ENCODE results near the gene HAND1.
"Not testable (repeated sequence)": the region's sequence is repeated elsewhere in the genome, so short reads cannot be mapped to it uniquely, and the experiment has no call there.

The HAND1 gene

DNA sequence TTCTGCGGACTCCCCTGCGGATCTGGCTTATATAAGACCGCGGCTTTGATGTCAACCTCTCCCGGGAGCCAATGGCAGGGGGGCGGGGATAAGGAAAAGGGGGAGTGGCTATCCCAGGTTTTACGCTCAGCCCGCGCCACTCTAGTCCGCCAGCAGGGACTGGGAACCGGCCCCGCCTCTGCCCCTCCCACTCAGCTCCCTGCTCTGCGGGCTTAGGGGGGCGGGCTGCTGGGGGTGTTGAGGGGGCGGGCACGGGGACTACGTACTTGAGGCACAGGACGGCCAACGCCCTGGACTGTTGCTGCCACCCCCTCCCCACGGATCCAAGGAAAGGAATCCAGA lies at the start of gene HAND1:
Gene HAND1, minus strand, starts transcription at position 4 of the 342 bp plus-strand sequence. CDS start 219 bp downstream, outside the sequence.
- DNase-seq (ENCODE audit: low spot score), result no peak

DNA sequence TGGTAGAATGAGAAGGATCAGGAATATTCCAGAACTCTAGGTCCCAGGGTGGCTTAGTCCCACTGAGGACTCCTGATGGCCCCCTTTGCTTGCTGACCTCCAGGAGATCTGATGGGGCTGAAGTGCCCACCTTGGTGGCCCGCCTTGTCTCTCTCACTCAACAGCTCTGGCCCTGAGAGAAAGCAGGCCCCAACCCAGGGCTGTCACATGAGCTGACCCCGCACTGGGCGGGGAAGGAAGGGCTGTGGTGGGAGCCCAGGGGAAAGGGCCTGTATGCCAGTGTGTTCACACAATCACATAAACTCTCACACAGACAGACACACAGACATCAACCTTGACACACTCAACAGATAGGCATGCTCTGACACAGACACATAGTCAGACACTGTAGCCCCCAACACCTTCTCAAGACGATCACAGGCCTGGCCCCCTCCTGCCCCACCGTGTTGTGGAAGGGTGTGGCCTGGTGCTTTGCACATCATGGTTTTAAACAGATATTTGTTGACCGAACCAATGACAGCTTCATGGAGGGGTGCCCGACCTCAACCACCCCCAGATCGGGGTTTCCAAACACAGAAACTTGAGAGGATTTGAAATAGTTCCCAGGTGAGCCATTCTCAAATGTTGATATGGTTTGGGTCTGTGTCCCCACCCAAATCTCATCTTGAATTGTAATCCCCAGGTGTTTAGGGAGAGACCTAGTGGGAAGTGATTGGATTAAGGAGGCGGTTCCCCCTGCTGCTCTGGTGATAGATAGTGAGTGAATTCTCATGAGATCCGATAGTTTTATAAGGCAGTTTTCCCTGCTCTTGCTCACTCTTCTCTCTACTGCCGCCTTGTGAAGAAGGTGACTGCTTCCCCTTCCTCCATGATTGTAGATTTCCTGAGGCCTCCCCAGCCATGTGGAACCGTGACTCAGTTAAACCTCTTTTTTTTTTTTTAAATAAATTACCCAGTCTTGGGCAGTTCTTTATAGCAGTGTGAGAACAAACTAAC lies 48.5 kb upstream of the HAND1 start:
- DNase-seq (ENCODE audit: low spot score), result no peak

DNA sequence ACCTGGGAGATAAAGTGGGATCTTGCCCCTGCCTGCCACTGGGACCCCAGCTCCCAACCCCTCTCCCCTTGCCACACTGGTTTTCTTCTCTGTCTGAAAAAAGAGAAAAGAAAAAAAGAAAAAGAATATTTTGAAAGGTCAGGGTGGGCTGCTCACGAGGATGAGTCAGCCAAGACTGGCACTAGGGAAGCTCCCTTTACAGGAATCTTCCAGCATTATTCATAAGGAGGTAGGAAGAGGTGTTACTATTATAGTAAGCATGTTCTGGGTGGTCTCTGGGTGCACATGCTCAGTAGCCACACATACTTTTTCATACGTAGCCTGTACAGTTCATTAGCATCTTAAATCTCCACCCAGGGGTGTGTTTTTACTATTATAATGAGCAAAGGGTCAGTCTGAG lies 46.8 kb upstream of the HAND1 start:
- no peak for DNase-seq (ENCODE audit: low spot score)

DNA sequence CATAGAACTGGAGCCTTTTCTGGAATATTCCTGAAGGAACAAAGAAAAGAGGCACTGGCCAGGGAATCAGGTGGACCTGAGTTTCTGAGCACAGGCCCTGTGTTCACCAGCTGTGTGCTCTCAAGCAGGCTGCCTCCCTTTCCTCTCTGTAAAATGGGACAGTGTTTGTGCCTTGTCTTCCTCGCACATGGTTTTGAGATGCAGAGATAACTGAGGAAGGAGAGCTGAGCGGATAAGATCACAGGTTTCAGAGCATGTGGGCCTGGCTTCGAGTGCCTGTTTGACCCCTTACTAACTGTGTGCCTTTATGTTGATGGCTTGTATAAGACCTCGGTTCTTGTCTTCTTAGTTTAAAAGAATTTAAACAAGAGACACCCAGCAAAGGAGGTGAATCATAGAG lies 46.2 kb upstream of the HAND1 start:
- DNase-seq (ENCODE audit: low spot score), result no peak

DNA sequence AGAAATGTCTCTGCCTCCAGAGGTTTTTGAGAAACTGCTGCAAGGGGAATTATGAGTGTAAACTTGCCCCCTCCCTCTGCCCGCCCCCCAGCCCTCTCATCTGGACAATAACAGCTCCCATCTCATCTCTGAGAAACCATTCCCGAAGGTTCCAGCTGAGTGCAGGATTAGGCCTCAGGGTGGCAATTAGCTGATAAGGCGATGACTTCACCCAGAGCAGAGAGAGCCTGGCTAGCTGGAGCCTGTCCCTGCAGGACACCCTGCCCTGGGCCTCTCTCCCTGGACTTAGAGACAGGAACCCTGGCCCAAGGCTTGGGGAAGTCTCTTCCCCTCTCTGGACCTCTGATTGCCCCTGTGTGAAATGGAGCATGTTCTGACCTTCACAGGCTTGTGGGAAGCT lies 45.7 kb upstream of the HAND1 start:
- no peak for DNase-seq (ENCODE audit: low spot score)

DNA sequence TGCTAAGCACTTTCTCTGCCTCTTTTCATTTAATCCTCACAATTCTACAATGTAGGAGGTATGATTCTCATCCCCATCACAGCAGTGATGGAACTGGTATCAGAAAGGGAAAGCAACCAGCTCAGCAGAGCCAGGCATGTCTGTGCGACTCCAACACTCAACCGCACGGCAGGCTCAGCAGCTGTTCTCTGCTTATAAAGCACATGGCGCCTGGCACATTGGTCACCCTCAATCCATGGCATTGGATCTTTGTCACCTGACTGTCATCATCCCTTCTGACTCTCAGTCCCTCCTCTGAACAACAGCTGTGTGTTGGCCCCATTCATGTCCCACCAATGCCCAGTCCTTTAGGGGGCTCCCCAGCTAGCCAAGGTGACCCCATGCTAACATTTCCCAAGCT lies 45.1 kb upstream of the HAND1 start:
- no peak for DNase-seq (ENCODE audit: low spot score)

DNA sequence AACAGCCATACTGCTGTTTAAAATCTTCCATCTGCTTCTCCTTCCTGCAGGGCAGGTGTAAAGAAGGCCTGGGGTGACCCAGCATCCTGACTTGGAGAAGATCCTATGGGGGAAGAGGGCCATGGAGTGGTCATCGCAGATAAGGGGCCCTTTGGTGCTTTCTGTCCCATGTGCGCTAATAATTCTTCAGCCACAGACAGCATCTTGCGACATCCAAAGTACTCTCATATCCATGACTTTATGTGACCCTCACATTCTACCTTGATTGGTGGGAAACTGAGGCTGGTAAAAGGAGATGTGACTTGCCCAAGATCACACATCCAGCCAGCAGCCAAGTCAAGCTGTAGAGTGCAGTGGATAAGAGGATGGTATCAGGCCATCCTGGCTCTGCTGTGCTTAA lies 44.3 kb upstream of the HAND1 start:
- no peak for DNase-seq (ENCODE audit: low spot score)

DNA sequence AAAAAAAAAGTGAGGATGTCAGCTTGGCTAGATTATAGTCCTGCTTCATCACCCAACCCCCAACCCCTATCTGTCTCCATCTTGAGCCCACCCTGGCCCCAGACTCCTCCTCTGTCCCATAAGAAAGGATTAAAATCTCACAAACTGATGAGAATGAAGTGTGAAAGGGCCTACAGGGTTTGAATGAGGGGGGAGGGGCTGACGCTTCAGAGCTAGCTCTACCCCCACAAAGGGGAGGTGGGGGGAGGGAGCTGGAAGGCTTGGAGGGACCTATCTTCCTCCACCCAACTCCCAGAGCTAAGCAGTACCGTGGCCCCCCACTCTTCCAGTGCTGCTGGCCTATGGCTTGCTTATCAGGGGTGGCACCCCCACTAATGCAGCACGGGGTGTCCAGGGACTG lies 43.7 kb upstream of the HAND1 start:
- no peak for DNase-seq (ENCODE audit: low spot score)

DNA sequence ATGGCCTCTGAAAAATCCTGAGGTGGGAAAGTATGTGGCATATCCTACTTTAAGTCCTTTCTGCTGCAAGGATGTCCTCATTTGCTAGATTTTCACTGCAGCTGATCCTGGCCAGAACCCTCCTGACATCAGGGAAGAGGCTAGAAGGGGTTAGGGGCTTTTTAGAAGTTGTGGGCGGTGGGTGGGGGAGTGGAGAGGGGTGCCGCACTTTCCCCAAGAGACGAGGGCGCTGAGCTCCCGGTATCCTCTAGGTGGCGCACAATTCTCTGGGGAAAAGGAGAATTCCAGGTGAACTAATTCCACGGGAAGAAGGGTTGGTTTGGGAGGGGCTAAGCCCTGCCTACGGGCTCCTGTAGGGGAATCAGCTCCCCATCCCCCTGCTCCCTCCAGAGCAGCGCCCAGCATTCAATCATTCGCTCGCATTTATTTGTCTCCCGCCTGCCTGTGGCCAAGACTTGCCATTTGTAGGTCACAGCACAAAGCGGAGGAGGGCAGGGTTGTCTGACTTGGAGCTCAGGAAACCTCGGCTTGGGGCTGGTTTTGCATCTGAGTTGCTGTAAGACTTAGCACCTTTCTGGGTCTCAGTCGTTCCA lies 42.9 kb upstream of the HAND1 start:
- DNase-seq (ENCODE audit: low spot score), result no peak

DNA sequence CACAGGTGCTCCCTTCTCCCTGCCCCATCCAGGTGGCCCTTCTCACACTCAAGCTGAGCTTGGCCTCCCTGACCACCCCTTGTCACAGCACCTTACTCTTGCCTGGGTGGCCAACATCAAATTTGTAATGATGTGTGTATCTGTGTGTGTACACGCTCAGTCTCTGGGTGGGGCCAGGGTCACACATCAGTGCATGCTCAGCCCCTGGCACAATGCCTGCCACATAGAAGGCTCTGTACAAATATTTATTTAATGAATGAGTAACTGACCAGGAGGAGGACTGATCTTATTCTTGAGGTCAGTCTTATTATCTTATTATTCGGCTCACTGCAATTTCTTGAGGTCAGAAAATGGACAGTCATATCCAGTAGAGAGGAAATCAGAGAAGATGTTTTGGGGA lies 41.3 kb upstream of the HAND1 start:
- DNase-seq (ENCODE audit: low spot score), result no peak

DNA sequence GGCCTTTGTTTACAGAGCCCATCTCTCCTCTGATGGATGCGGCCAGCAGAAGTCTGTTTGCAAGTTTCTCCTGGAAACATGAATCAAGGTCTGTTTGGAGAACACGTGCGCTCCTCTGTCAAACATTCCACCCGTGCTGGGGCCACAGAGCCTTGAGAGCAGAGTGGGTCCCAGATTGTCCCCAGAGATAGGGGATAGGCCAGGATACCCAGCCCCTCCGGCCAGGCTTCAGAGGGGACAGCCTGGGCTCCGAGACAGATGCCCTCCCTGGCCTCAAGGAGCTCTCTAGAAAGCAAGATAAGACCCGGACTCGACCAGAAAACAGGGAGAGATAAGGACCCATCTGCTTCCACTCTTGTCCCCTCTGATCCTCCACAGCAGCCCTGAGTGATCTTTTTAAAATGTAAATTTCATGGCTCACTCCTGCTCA lies 40.4 kb upstream of the HAND1 start:
- no peak for DNase-seq (ENCODE audit: low spot score)

DNA sequence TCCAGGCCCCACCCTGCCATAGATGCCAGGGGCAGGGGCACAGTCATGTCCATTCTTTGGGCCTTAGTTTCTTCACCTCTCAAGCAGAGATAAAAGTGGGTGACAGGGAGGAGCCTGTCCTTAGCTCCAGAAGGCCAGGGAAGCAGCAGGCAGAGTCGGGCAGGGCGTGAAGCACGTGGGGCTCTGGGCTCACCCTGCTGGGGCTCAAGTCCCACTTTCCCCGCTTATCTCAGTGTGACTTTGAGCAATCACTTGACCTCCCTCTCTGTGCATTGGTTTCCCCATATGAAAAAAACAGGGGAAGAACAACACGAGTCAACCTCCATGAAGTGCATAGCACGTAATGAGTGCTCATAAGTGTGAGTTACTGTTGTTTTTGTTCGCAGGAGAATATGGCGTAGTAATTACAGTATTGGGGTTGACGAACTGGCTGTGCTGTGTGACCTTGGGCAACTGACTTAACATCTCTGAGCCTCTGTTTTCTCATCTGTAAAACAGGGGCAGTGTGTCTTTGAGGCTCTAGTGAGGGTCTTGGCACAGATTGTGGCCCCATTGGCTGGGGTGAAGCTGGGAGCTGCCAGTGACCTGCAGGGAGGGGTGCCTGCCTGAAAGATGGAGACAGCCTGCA lies 39.9 kb upstream of the HAND1 start:
- no peak for DNase-seq (ENCODE audit: low spot score)

DNA sequence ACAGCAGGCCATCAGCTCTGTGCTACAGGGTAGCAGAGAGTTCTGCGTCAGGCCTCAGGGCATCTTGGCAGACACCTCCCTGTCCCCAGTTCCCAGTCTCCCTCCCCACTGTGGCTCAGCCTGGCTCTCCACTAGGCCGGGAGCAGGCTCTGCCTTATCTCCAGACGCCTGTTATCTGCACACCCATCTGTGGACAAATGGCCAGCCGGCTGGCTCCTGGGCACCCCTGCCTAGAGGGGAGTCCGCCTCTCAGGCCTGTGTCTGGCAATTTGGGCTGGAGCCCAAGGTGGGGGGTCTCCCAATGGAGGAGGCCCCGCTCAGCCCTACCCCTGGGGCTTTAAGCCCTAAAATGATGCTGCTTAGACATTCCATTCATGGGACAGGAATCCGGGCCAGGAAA lies 39.2 kb upstream of the HAND1 start:
- DNase-seq (ENCODE audit: low spot score), result no peak

DNA sequence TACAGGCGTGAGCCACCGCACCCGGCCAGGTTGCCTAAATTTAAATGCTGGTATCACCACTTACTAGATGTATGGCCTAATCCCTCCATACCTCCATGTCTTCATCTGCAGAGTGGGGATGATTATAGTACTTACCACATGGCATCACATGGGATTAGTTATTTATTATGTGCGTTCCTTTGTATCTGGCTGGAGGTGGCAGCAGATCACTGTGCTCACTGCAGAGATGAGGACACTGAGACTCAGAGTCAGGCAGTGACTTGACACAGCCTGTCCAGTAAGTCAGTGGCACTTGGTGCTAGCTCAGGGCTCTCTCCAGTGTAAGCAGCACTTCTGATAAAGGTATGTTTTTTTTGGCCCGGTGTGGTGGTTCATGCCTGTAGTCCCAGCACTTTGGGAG lies 38.4 kb upstream of the HAND1 start:
- DNase-seq (ENCODE audit: low spot score), result no peak

DNA sequence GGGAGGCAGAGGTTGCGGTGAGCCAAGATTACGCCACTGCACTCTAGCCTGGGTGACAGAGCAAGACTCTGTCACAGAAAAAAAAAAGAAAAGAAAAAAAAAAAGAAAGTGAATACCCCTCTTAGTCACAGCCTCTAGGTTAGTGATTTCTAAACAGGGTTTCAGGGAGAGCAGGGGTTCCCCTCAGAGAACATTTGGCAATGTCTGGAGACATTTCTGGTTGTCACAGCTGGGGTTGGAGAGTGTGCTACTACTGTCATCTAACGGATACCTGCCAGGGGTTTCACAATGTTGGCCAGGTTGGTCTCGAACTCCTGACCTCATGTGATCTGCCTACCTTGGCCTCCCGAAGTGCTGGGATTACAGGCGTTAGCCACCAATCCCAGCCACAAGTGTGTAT lies 37.5 kb upstream of the HAND1 start:
- not testable (repeated sequence) for DNase-seq (ENCODE audit: low spot score)

DNA sequence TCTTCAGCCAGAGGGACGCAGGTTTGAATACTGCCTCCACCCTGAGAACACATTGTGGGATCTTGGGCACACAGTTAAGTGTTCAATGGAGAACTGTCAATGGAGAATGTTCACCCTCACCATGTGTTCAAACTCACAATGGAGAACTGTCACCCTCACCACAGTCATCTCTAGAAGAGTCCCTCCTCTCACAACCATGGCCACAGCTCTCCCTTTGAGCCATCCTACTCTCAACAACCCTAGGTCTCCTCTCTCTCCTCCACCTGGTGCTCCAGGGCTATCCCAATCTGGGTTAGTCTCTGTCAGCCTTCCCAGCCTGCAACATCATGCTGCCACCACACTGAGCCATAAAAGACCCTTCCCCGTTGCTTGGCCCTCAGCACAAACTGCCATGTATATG lies 36.3 kb upstream of the HAND1 start:
- DNase-seq (ENCODE audit: low spot score), result no peak

DNA sequence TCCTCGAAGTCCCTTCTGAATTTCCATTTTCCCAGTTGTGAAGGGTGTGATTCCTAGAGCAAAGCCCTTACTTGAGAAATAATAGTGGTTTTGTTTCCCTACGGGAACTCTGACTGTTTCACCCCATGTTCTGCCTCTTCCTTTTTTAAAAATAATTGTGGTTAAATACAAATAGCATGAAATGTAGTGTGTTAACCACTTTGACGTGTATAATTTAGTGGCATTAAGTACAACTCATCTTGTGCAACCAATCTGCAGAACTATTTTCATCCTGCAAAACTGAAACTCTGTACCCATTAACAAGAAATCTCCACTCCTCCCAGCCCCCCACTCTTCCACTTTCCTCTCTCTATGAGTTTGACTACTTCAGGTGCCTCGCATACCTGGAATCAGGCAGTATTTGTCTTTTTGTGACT lies 35.6 kb upstream of the HAND1 start:
- DNase-seq (ENCODE audit: low spot score), result no peak

DNA sequence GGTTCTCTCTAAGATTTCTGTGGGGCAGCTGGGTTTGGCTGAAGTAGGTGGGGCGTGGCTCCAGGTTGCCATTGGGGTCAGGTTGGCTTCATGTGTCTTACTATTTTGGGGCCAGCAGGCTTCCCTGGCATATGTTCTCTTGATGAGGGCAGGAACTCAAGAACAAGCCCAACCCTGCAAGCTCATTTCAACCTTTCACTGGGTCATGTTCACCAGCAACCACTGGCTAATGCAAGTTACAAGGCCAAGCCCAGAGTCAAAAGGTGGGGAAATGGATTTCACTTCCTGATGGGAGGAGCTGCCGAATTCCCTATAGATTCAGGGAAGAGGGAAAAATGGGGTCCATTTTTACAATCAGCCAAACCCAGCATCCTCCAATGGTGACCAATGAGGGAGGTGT lies 34.0 kb upstream of the HAND1 start:
- DNase-seq (ENCODE audit: low spot score), result no peak

DNA sequence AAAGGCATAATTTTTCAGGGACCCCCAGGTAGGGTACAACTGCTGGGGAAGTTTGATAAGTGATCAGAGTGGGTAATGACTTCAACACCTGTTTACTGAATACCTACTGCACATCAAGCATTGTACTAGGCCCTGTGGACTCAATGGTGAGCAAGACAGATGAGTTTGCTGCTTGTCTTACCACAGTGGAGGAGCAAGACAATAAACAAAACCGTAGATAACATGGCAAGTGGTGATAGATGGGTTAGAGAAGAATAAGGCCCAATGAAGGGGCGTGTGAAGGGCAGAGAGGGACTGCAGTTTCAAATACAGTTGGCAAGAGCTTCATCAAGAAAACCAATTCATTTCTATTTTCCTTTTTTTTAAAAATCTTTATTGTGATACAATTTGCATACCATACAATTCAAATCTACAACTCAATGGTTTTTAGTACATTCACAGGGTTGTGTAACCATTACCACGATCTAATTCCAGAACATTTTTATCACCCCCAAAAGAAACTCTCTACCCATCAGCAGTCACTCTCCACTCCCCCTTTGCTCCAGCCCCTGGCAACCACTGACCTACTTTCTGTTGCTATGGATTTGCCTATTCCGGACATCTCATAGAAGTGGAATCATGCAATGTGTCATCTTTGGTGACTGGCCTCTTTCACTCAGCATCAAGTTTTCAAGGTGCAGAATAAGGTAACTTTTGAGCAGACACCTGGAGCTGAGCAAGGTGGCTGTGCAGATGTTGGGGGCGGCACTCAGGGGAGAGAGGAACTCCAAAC lies 31.9 kb upstream of the HAND1 start:
- DNase-seq (ENCODE audit: low spot score), result no peak

DNA sequence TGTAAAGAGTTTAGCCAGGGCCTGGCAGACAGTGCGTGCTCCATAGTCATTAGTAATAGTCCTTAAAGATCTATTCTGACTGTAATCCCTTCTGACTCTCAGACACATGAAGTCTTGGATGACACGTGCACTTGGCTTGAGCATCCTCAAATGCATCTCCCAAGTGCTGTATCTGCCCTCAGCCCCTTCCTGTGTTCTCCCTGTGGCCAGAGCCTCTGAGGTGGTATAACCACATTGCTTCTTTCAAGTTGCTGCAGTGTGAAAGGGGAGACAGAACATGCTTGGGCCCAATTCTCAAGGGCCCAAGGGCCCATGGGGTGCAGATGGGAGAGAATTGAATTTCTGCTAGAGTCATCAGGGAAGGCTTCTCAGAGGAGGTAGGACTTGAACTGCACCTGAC lies 30.1 kb upstream of the HAND1 start:
- no peak for DNase-seq (ENCODE audit: low spot score)

DNA sequence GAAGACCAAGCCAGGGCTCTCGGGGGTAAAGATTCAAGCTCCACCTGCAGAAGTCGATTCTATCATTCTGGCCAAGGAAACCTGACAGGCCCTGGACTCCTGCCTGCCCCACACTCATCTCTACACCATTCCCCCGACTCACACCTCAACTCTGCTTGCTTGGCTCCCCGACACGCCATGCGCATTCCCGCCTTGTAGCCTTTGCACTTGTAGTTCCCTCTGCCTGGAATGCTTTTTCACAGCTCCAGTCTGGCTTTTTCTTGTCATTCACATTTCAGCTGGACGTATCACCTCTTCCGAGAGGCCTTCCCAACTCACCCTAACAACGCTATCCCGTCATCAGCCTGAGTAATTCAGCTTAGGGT lies 28.7 kb upstream of the HAND1 start:
- DNase-seq (ENCODE audit: low spot score), result no peak

DNA sequence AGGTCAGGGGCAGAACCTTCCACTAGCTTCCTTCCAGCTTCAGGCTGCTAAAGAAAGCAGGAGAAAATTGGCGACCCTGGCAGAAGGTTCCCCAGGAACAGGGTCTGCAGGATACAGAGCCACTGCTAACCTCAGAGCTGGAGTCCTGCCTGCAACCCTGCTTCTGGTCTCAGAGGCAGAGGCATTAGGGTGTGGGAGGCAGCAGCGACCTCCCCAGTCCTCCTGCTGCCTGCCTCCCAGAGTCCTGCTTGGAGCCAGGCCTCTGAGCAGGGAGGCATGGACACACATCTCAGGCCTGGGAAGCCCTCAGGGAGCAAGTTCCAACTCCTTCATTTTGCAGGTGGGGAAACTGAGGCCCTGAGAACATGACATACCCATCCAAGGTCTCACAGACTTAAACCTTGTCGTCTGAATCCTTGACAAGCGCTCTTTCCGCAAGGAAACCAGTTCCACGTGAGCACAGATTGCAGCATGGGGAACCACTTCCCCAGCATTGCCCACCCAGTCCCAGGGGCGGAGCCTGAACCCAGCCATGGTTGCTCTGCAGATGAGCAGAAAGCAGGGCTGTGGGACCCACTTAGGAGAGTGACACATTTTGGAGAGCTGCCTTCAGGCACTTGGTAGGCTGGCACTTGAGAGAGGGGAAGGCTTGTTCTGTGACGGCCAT lies 28.2 kb upstream of the HAND1 start:
- no peak for DNase-seq (ENCODE audit: low spot score)

Data from globus pallidus (tissue), 1 donor.